Measurements from ENCODE around the gene FBXO48. TPM values are rescaled to one million over a fixed set of nuclear protein-coding genes. Genes with fewer than 3 reads are reported as not detected.
A peak's percentile ranks its signal among the peaks of the same experiment; 100 is the strongest.

FBXO48 gene
- total and polyA plus RNA-seq, 8 donors: 1.5 to 3.2 (median 2.5) TPM

DNA sequence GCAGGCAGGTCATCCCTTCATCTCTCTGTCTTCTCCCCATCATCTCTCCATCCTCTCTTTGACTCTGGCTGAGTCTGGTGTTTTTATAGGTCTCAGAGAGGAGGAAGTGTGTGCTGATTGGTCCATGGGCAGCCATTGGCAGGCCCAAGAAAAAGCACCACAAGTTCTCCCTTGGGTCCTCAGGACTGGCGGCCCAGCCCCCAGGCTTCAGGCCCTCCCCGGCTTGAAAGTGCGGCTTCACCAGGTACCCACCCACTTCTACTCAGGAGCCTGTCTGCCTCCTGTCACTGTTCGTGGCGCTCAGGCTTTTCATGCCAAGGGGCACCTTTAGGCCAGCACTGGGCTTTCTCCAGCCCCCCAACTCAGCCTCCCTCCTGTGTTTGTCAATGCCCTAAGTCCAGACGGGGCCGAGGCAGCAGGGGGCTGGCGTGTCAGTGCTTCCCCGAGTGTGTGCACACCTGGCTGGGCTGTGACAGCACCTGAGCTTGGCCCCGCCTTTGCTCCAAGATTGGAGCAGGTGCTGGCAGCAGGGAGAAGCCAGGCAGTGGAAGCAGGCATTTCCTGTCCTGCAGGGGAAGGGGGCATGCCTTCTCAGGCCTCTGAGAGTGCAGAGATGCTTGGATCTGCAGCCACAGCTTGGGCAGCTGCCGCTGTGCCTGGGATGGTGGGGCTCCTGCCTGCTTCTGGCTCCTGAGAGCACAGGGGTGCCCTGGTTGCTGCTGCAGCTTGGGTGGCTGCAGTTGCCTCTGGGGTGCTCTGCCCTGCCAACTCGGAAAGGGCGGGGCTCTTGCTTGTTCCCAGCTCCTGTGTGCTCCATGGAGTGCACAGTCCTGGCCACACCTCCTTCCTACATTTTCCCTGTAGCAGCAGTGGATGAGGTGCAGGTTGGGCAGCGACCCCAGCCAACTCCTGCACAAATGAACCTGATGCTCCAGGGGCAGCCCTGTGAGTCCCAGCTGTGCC, 34.1 kb downstream of the FBXO48 start:
- H3K36me3 ChIP-seq: no peaks in the 10 kb centered on the region
- H3K27ac ChIP-seq: no peak overlapping the region
- H3K9me3 ChIP-seq: no peaks in the 10 kb centered on the region
- TF ChIP-seq, protein P1, sequence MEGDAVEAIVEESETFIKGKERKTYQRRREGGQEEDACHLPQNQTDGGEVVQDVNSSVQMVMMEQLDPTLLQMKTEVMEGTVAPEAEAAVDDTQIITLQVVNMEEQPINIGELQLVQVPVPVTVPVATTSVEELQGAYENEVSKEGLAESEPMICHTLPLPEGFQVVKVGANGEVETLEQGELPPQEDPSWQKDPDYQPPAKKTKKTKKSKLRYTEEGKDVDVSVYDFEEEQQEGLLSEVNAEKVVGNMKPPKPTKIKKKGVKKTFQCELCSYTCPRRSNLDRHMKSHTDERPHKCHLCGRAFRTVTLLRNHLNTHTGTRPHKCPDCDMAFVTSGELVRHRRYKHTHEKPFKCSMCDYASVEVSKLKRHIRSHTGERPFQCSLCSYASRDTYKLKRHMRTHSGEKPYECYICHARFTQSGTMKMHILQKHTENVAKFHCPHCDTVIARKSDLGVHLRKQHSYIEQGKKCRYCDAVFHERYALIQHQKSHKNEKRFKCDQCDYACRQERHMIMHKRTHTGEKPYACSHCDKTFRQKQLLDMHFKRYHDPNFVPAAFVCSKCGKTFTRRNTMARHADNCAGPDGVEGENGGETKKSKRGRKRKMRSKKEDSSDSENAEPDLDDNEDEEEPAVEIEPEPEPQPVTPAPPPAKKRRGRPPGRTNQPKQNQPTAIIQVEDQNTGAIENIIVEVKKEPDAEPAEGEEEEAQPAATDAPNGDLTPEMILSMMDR (IDR thresholded peaks at IDR 0.05): no peak
- ATAC-seq (no peak), DNase-seq (peak in 1 of 4 donors; percentile 72)
- no peaks in the 10 kb centered on the region for H3K27me3 ChIP-seq
- H3K4me3 ChIP-seq: no peak overlapping the region
- H3K4me1 ChIP-seq: peaks cover 8 to 9% of the 10 kb centered on the region in 2 donors
- intact Hi-C loops (cut with DNase I): no loop called here

DNA sequence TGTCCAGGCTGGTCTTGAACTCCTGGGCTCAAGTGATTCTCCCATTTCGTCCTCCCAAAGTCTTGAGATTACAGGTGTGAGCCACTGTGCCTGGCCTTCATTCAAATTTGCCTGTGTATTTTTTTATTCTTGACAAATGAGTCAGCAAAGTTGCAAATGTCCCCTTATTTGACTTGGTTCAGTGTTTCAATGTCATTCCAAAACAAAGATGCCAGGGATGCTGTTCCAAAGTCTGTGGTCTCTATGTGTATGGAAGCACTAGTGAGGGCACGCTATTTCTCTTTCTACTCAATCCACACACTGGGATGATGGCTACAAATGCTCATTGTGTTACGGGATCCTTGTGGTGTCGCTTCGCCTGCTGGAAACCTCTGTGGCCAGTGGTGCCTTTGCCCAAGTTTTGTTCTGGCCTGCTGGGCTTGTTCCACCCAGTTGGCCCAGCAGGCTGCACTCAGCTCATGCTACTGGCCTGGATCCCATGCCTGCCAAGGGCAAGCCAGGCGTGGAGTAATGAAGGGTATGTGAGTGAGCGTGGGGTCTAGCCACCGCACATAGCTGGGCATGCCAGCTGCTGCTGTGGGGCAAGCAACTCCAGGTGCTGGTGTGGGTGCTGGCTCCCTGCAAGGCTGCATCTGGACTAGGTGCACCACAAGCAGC, 35.6 kb downstream of the FBXO48 start:
- Histone ChIP-seq H3K36me3 (no peaks in the 10 kb centered on the region), H3K4me1 (peaks cover 12 to 22% of the 10 kb centered on the region in 2 donors), H3K27me3 (no peaks in the 10 kb centered on the region), H3K4me3 (no peak overlapping the region), H3K27ac (no peak overlapping the region), H3K9me3 (no peaks in the 10 kb centered on the region)
- TF ChIP-seq, protein P1 (IDR thresholded peaks at IDR 0.05): no peak
- ATAC-seq: no peak
- intact Hi-C loops (cut with DNase I): no loop called here
- no peak for DNase-seq

DNA sequence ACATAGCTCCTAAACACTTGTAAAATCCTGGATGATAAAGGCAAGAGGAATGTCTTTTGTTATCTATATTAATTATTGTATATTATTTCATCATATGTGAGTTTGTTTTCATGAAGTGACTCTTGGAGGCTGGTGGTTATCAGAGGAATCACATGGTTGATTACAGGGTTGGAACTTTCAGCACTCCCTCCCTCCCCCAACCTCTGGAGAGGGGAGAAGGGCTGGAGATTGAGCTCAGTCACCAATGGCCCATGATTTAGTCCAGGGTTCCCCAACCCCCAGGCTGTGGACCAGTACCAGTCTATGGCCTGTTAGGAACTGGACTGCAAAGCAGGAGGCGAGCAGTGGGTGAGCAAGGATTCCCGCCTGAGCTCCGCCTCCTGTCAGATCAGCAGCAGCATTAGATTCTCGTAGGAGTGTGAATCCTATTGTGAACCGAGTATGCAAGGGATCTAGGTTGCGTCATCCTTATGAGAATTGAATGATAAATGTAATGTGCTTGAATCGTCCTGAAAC, 37.7 kb downstream of the FBXO48 start:
- Histone ChIP-seq H3K27me3 (no peaks in the 10 kb centered on the region), H3K36me3 (no peaks in the 10 kb centered on the region), H3K4me3 (no peak overlapping the region), H3K9me3 (no peaks in the 10 kb centered on the region), H3K4me1 (peaks cover 11 to 43% of the 10 kb centered on the region in 2 donors), H3K27ac (no peak overlapping the region)
- intact Hi-C loops (cut with DNase I): no loop called here
- TF ChIP-seq, protein P1 (IDR thresholded peaks at IDR 0.05): no peak
- DNase-seq: no peak
- no peak for ATAC-seq

DNA sequence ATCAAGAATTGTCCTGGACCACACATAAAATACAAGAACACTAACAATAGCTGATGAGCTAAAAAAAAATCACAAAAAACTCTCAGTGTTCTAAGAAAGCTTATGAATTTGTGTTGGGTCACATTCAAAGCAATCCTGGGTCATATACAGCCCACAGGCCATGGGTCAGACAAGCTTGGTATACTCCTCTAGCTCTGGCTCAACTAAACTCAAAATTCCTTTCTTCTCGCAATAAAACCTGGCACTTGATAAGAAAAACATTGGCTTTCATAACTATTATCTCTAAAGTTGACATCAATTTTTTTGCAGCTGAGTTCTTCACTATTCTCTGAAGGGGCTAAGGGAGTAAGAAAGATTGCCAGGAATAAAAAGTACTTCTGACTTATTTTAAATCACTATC, 38.3 kb downstream of the FBXO48 start:
- TF ChIP-seq, protein P1 (IDR thresholded peaks at IDR 0.05): no peak
- intact Hi-C loops (cut with DNase I): no loop called here
- DNase-seq (no peak), ATAC-seq (no peak)
- Histone ChIP-seq H3K36me3 (no peaks in the 10 kb centered on the region), H3K4me1 (peaks cover 11 to 49% of the 10 kb centered on the region in 2 donors), H3K27me3 (no peaks in the 10 kb centered on the region), H3K4me3 (no peak overlapping the region), H3K27ac (no peak overlapping the region), H3K9me3 (no peaks in the 10 kb centered on the region)

DNA sequence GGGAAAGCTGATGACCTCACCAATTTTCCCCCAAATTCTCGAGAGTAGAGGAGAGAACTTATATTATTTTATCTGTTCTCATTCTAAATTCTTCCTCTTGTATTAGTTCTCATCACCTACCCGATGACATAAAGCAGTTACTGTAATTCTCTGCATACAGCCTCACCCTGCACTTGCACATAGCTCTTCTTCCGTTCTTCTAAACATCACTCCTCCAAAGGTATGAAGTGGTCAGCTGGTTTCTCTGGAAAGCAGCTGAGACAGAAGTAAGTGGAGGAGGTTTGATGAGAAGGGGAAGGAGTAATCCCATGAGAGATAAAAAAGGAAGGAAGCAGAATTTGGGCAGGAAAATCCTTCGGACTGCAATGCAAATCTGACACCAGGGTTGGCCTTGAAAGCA, 39.0 kb downstream of the FBXO48 start:
- no peaks in the 10 kb centered on the region for H3K9me3 ChIP-seq
- no peak overlapping the region for H3K4me3 ChIP-seq
- H3K4me1 ChIP-seq: peaks cover 11 to 52% of the 10 kb centered on the region in 2 donors
- peak overlapping the region in 1 of 2 donors; percentile 25 for H3K27ac ChIP-seq
- intact Hi-C loops (cut with DNase I): no loop called here
- TF ChIP-seq, protein P1 (IDR thresholded peaks at IDR 0.05): no peak
- no peaks in the 10 kb centered on the region for H3K27me3 ChIP-seq
- no peaks in the 10 kb centered on the region for H3K36me3 ChIP-seq
- DNase-seq (no peak), ATAC-seq (no peak)

Measured in left lung (tissue), 10 donors.